Stimulated activated CD8-positive, alpha-beta memory T cell treated with anti-CD3 and anti-CD28 coated beads, Interleukin-2, amount 100 ng/mL, for 48 hours (primary cell): ENCODE measurements around the gene TRAPPC12.
"Not testable (repeated sequence)": the region's sequence is repeated elsewhere in the genome, so short reads cannot be mapped to it uniquely, and the experiment has no call there.

Experiments
- DNase-seq, 2 donors: peaks; one replicate each; pipeline ENCODE4 v3.0.0-alpha.2; 2020; ENCODE audit warnings: low read depth in 2 of 2

The TRAPPC12 gene

GRCh38 chr2:3432693-3433338, 53.3 kb downstream of the TRAPPC12 start:
- no peak for DNase-seq

DNA sequence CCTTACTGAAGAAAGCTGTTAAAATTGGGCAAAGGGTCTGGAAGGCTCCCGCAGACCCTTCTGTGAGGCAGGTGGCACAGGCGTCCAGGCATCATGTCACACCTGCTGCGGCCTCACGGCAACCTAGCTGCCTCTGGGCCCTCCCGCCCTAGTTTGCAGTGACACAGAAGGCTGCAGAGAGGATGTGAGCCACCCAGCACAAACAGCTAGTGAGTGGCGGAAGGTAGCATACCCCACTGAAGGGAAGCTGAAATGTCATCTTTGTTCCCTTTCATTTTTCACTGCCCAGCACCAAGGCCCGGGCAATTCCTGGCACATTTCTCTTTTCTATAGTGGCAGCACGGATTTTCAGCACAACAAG, 53.8 kb downstream of the TRAPPC12 start:
- DNase-seq, result no peak

DNA sequence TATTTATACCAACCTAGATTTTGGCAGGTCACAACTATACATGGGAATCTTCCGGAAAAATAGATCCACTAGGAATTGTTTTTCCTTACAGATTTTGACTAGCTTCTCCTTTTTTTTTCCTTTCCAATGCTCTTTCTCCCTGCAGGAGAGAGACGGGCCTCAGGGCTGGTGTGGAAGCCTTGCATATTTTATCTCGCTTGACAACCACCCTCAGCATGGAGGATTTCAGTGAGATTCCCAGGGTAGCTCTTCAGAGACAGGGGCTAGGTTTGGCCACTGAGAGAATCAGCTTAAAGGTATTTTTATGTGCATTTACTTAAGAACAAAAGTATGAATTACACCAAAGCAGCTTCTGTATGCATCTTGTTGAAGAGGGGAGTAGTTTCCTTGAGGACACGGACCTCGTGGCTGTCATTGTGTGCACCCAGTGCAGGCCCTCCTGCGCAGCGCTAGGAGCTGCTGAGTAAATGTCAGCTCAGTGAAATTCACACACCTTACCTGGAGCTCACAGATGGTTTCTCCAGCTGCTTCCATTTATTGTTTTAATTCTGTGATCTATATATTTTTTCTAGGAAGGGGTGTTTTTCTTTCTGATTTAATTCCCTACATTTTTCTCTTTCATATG, 54.4 kb downstream of the TRAPPC12 start:
- no peak for DNase-seq

DNA sequence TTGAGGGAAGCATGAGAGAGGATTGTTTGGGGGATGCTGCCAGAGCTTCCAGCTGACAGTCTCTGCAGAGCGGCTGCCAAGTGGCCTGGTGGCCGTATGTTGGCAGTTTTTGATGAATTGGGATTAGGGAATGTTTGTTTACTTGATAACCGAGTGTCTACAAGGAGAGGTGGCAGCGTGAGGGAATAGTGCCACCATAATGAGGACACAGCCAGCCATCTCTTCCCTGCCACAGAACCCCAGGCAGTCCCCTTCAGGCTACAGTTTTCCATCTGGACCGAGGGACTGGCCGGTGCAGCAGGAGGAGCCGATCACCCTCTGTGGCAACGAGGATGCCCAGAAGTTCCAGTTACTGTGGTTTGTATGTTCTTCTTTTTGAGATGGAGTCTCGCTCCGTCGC, 55.2 kb downstream of the TRAPPC12 start:
- DNase-seq, result no peak

DNA sequence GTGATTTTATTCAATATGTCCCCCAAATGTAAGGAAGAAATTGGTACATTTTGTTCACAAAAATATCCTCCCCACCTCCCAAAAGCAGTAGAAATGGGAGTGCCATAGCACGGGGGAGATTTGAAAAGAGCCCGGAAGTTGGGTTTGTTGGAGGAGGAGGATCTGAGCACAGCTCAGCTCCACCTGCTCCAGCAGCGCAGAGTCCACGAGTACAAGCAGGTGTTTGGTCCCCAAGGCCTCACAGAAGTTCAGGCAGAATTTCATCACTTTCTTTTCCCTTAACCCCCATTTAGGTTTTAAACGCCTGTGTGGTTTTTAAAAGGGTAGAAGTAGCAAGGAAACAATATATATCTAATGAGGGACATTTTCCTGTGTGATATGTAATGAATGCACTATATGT, 56.0 kb downstream of the TRAPPC12 start:
- DNase-seq, result no peak

- DNase-seq, result no peak
These were observed 61.0 kb downstream of the TRAPPC12 start for GRCh38 chr2:3440477-3440876.

DNA sequence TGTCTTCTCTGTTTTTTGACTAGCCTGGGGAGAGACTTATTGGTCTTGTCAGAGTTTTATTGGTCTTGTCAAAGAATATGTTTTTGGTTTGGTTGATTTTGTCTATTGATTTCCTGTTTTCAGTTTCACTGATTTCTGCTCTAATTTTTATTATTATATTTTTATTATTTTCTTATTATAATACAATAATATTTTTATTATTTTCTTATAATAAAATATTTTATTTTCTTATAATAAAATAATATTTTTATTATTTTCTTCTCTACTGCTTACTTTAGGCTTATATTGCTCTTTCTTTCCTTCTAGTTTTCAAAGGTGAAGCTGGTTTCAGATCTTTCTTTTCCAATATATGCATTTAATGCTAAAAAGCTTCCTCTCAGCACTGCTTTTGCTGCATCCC, 62.0 kb downstream of the TRAPPC12 start:
- DNase-seq, result no peak

DNA sequence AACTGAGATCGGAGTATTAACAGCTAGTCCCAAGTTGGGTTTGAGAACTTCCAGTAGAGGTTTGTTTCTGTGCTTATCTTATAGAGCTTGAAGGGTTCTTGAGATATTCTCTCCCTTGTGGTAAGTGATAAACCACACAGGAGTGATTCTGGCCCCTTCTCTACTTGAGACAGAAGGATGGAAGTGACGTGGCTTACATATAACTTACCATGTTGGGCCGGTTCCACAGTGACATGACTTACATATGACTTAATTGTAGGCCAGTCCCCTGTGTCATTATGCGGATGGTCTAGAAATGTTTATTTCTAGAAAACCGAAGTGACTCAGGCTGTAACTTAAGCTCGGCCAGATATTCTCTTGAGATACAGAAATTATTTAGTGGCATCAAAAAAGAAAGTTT, 62.7 kb downstream of the TRAPPC12 start:
- DNase-seq, result no peak

DNA sequence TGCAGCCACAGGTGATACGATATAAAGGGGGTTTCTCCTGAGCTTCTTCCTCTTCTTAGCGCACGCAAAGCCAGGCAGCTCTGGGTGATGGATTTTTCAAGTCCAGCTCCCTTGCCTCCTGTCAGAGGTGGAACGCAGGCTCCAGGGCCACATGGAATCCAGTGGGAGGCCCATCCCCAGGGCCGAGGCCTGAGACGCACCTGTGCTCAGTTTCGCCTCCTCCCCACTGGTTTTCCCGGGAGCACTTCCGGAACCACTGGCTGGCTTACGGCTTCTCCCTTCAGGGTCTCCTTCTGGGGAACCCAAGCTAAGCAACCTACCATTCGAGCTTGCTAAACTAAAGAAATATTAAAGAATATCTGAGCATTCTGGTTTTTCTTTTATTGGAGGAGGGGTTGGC, 63.6 kb downstream of the TRAPPC12 start:
- no peak for DNase-seq

DNA sequence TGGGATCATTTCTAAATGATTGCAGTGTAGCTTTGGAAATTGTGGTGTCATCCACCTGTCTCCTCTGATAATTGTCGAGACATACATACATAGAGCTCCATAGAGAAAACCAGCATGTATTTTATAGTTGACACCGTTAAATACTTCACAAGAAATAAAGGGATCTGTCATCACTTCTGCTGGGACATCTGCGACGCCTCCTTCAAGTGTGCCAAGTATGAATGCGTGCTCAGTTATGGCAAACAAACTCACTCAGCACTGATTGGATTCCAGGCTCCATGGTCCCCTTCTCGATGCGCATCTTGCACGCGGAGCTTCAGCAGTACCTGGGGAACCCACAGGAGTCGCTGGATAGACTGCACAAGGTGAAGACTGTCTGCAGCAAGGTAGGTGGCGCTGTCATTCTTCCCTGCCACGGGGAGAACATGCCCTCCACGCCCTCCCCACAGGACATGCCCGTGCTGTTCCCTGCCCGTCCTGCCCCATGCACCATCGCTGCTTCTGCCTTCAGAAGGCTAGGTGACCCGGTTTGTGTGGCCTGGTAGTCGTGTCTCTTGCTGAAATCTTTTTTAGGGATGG, 64.1 kb downstream of the TRAPPC12 start:
- DNase-seq, result no peak

GRCh38 chr2:3445891-3446290, 66.4 kb downstream of the TRAPPC12 start:
- no peak for DNase-seq

- DNase-seq, result no peak
These were observed 66.9 kb downstream of the TRAPPC12 start for GRCh38 chr2:3446381-3446780.

GRCh38 chr2:3447186-3447585, 67.7 kb downstream of the TRAPPC12 start:
- not testable (repeated sequence) for DNase-seq

- no peak for DNase-seq
These were observed 68.4 kb downstream of the TRAPPC12 start for GRCh38 chr2:3447789-3448317.

DNA sequence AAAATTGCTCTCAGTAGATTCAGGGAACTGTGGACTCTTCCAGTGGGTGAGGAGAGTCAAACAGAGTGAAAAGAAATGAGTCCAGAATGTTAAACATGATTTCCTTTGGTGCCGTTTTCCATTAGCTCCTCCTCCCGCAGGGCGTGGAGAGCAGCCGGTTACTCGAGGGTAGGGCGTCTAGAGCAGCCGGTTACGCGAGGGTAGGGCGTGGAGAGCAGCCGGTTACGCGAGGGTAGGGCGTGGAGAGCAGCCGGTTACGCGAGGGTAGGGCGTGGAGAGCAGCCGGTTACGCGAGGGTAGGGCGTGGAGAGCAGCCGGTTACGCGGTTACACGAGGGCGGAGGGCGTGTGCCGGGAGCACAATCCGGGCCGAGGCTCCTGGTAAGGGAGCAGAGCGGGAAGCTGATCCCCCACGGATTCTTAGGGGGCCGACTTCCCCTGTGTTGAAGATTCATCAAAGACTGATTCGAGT, 69.0 kb downstream of the TRAPPC12 start:
- not testable (repeated sequence) for DNase-seq

DNA sequence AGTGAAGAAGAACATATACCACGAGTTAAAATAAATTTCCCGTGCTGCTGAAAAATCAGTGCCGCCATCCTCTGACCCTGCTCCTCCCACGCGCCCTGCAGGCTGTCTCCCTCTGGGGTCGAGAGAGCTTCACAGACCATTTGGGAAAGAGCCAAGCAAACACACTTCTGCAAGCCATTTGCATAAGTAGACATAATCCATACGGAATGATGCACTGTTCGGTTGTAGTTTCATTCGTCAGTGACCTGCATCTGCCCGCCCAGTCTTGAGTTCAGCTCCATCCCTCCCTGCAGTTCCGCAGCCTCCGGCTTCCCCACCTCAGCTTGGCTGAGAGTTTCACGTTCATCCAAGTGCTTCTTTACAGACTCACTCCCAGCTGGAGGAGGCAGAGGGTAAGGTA, 69.6 kb downstream of the TRAPPC12 start:
- DNase-seq, result no peak

DNA sequence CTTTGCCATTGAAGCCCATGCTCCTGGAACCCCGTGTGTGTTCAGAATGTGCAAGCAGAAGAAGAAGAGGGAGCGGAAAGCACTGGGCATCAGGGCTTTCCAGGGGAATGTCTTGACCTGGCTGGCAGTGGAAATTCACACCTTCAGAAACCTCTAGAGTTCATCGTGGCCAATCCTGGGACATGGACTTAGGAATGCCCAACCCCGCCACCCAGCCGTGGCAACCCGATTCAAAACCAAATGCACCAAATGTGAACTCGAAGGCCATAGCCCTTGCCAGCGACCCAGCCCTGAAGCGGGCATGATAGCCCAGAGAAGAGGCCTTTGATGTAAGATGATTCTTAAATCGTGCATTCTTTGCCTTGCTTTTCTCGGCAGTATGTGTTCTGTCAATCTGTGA, 70.4 kb downstream of the TRAPPC12 start:
- DNase-seq, result no peak

GRCh38 chr2:3450385-3451010, 71.0 kb downstream of the TRAPPC12 start:
- no peak for DNase-seq

GRCh38 chr2:3451169-3451568, 71.7 kb downstream of the TRAPPC12 start:
- no peak for DNase-seq

- no peak for DNase-seq
These were observed 72.6 kb downstream of the TRAPPC12 start for GRCh38 chr2:3451926-3452671.

DNA sequence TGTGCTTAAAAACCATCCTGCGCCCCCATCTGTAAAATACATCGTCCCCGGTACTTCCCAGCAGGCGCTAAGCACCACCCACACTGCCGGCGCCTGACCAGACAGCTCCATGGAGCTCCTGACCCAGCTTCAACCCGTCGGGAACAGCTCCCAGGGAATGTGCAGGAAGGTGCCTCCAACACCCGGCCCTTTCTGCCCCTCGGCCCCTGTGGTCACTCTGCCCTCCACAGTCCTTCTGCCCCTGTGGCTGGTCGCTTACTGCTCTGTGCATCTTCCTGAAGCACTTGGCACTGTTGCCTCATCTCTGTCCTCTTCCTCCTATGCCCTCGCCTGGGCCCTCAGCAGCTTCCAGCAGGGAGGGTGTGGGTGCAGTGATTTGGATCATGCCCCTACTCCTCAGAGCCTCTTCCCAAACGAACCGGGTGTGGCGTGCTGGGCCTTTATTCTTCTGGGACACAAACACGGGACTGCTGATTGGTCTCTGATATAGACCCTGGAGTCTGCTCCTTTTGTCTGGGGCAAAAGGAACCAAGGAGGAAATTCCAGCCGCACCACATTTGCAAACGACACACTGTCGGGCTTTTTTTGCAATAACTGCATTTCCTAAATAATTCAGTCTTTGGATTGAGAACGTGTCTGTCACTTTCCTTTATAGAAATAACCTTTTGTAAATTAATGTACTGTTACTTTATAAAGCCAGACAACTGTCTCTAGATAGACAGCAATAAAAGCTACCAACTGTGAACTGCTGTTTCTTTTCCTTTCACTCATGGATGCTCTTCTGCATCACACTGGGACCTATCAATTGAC, 73.9 kb downstream of the TRAPPC12 start:
- DNase-seq, result no peak
